Fibroblast of lung (primary cell): ENCODE results near the gene TNS2.

ENCODE experiments used
- EZH2 ChIP-seq: IDR thresholded peaks from 2 replicates; pipeline ENCODE4 v1.5.1; 2012; ENCODE audit warnings: low read length, control low read depth, mild to moderate bottlenecking; ENCODE audit errors: missing control alignments
- TF ChIP-seq, protein P1 (sequence below), 2 donors: IDR thresholded peaks in 1 of 2; conservative IDR thresholded peaks in 1 of 2; 1 replicate in 1 of 2; 2 replicates in 1 of 2; pipeline ENCODE4 v1.5.1; 2011 to 2012; ENCODE audit warnings: low read length in 2 of 2, control low read depth in 1 of 2, inconsistent platforms in 1 of 2, low read depth in 1 of 2, mild to moderate bottlenecking in 1 of 2

DNA sequence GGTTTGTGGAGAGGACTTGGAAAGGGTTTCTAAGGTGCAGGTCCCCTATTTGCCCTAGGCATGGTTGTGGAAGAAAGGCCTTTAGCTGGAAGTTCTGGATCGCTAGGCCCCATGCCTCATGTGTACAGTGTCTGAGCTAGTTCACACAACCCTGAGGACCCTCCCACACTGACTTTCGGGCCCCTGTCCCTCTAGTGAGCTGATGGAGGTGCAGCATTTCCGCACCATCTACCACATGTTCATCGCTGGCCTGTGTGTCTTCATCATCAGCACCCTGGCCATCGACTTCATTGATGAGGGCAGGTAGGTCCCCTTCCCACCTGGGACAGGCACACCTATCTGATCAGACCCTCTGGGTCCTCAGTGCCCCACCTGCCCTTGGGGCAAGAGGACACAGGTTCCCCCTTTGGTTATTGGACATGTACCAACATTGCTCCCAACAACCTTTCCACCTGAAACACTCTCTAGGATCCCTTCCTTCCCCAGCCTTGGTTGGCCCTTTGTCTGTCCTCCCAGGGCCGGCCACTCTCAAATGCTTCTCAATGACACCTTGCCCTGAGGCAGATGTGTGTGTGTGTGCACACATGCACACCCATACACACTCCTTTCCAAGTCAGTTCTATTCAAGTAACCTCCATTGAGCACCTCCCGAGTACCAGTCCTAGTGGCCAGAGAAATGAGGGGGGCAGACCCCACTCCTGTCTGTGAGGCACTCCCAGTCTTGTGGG is 56.0 kb downstream of the TNS2 start:
- TF ChIP-seq, protein P1, sequence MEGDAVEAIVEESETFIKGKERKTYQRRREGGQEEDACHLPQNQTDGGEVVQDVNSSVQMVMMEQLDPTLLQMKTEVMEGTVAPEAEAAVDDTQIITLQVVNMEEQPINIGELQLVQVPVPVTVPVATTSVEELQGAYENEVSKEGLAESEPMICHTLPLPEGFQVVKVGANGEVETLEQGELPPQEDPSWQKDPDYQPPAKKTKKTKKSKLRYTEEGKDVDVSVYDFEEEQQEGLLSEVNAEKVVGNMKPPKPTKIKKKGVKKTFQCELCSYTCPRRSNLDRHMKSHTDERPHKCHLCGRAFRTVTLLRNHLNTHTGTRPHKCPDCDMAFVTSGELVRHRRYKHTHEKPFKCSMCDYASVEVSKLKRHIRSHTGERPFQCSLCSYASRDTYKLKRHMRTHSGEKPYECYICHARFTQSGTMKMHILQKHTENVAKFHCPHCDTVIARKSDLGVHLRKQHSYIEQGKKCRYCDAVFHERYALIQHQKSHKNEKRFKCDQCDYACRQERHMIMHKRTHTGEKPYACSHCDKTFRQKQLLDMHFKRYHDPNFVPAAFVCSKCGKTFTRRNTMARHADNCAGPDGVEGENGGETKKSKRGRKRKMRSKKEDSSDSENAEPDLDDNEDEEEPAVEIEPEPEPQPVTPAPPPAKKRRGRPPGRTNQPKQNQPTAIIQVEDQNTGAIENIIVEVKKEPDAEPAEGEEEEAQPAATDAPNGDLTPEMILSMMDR (conservative IDR thresholded peaks at IDR 0.05 in 1 of 2, IDR thresholded peaks at IDR 0.05 in 1 of 2; ENCODE audit: low read depth in 1 of 2, low read length in 2 of 2) = no peak
- TF ChIP-seq EZH2 = no peak
